Measurements from ENCODE around the gene ZNF692.

GRCh38 chr1:248823517-248824001 is 35.3 kb downstream of the ZNF692 start:
- TF ChIP-seq CTCF (IDR thresholded peaks at IDR 0.05; ENCODE audit: borderline replicate concordance, extremely low read depth, low read length, poor library complexity, severe bottlenecking) = no peak
- no peak for TF ChIP-seq EZH2 (IDR thresholded peaks at IDR 0.05; ENCODE audit: borderline replicate concordance, low read depth, low read length, severe bottlenecking)
